IMR-90 (cell line): ENCODE results near the gene PXMP2. TPM values are rescaled to one million over a fixed set of nuclear protein-coding genes. Genes with fewer than 3 reads are reported as not detected.

Experiments
- ATAC-seq: fragments of 200-7000 bp; cut with Tn5 transposase; 2 replicates; pipeline ENCODE4 v1.9.1; 2020; ENCODE audit warnings: low read depth, mild to moderate bottlenecking, moderate library complexity
- Bru-seq: library from RNA; stranded (reverse); fragments of 400-500 nt; gene quantifications from one replicate; lab custom pipeline; 2021; lab: Mats Ljungman, UMichigan
- BruChase-seq, 2 experiments: library from RNA; stranded (reverse); fragments of 400-500 nt; gene quantifications; one replicate each; lab custom pipeline; 2021; lab: Mats Ljungman, UMichigan
- BruUV-seq: library from RNA; stranded (reverse); fragments of 400-500 nt; replicated peaks from 2 replicates; lab custom pipeline; 2021; lab: Mats Ljungman, UMichigan
- CTCF ChIA-PET: fragments of 300-600 bp; formaldehyde crosslinking; extraction: SDS; loops from one replicate; lab custom pipeline; 2021; ENCODE audit warnings: antibody characterized with exemption; lab: Yijun Ruan, JAX
- POLR2A ChIA-PET: fragments of 300-600 bp; sonication (Branson Sonifier 250); formaldehyde crosslinking; loops from one replicate; lab custom pipeline; 2022; ENCODE audit warnings: antibody characterized with exemption; ENCODE audit not compliant: unreplicated experiment; lab: Charles Lee
- DNase-seq: peaks from one replicate; pipeline ENCODE4 v3.0.0; 2013
- H2AFZ ChIP-seq: replicated peaks from 2 replicates; pipeline ENCODE3; 2013; ENCODE audit warnings: low read length, mild to moderate bottlenecking; ENCODE audit not compliant: poor library complexity
- H2AK5ac ChIP-seq: 2 replicates; pipeline ENCODE4 v1.6.1; 2013; ENCODE audit warnings: low read depth, low read length, inconsistent platforms
- H2AK9ac ChIP-seq: replicated peaks from 2 replicates; pipeline ENCODE3; 2013; ENCODE audit warnings: mild to moderate bottlenecking, low read depth, low read length, moderate library complexity; ENCODE audit not compliant: poor library complexity
- H2BK120ac ChIP-seq: 2 replicates; pipeline ENCODE4 v1.6.1; 2013; ENCODE audit warnings: low read depth, low read length, inconsistent platforms
- H2BK15ac ChIP-seq: 3 replicates; pipeline ENCODE4 v1.6.1; 2013; ENCODE audit warnings: low read depth, low read length, inconsistent platforms
- H2BK20ac ChIP-seq: 2 replicates; pipeline ENCODE4 v1.6.1; 2013; ENCODE audit warnings: low read depth, mild to moderate bottlenecking, inconsistent platforms, low read length, moderate library complexity
- H2BK5ac ChIP-seq: 2 replicates; pipeline ENCODE4 v1.6.1; 2013; ENCODE audit warnings: mild to moderate bottlenecking, low read depth, low read length, inconsistent platforms; ENCODE audit not compliant: poor library complexity, severe bottlenecking
- H3K14ac ChIP-seq: replicated peaks from 2 replicates; pipeline ENCODE4 v1.6.1; 2013; ENCODE audit warnings: low read depth, low read length, inconsistent platforms
- H3K18ac ChIP-seq: 2 replicates; pipeline ENCODE4 v1.6.1; 2013; ENCODE audit warnings: low read depth, low read length, control low read depth
- H3K23ac ChIP-seq: 2 replicates; pipeline ENCODE4 v1.6.1; 2013; ENCODE audit warnings: low read depth, low read length, inconsistent platforms
- H3K27ac ChIP-seq: 2 replicates; pipeline ENCODE4 v1.5.1; 2013; ENCODE audit warnings: mild to moderate bottlenecking, control low read depth, low read length; ENCODE audit not compliant: insufficient read depth
- H3K27me3 ChIP-seq: 2 replicates; pipeline ENCODE4 v1.6.1; 2013; ENCODE audit warnings: low read length; ENCODE audit not compliant: control insufficient read depth, insufficient read depth
- H3K36me3 ChIP-seq: 2 replicates; pipeline ENCODE4 v1.6.1; 2013; ENCODE audit warnings: low read length, mixed read lengths; ENCODE audit not compliant: control insufficient read depth, insufficient read depth
- H3K4ac ChIP-seq: 2 replicates; pipeline ENCODE4 v1.6.1; 2013; ENCODE audit warnings: low read depth, low read length, inconsistent platforms
- H3K4me1 ChIP-seq: 2 replicates; pipeline ENCODE4 v1.6.1; 2013; ENCODE audit warnings: low read length, mixed read lengths; ENCODE audit not compliant: control insufficient read depth, insufficient read depth
- H3K4me2 ChIP-seq: 2 replicates; pipeline ENCODE4 v1.6.1; 2013; ENCODE audit warnings: low read depth, mild to moderate bottlenecking, control low read depth, low read length, moderate library complexity
- H3K4me3 ChIP-seq: 2 replicates; pipeline ENCODE4 v1.5.1; 2013; ENCODE audit warnings: low read depth, mild to moderate bottlenecking, control low read depth, low read length, moderate library complexity; ENCODE audit not compliant: insufficient read depth
- H3K56ac ChIP-seq: 2 replicates; pipeline ENCODE4 v1.6.1; 2013; ENCODE audit warnings: low read length, inconsistent platforms; ENCODE audit not compliant: insufficient read depth; ENCODE audit errors: extremely low read depth
- H3K79me1 ChIP-seq, 2 experiments: 2 replicates each; pipeline ENCODE4 v1.6.1; 2013; ENCODE audit warnings: low read length in 2 of 2, inconsistent platforms in 1 of 2, low read depth in 1 of 2
- H3K9ac ChIP-seq: 2 replicates; pipeline ENCODE4 v1.6.1; 2013; ENCODE audit warnings: low read depth, low read length, control low read depth
- H3K9me1 ChIP-seq: 2 replicates; pipeline ENCODE4 v1.6.1; 2013; ENCODE audit warnings: low read length, inconsistent platforms; ENCODE audit not compliant: insufficient read depth
- H3K9me3 ChIP-seq: 2 replicates; pipeline ENCODE4 v1.6.1; 2013; ENCODE audit warnings: low read length; ENCODE audit not compliant: control insufficient read depth, insufficient read depth
- H4K20me1 ChIP-seq: 2 replicates; pipeline ENCODE4 v1.6.1; 2013; ENCODE audit warnings: low read length, inconsistent platforms; ENCODE audit not compliant: insufficient read depth
- H4K5ac ChIP-seq: 2 replicates; pipeline ENCODE4 v1.6.1; 2013; ENCODE audit warnings: mild to moderate bottlenecking, low read depth, low read length, control low read depth
- H4K8ac ChIP-seq, 2 experiments: 2 replicates each; pipeline ENCODE4 v1.6.1; 2013; ENCODE audit warnings: low read depth in 2 of 2, low read length in 2 of 2, control low read depth in 1 of 2, inconsistent platforms in 1 of 2
- H4K91ac ChIP-seq: 2 replicates; pipeline ENCODE4 v1.6.1; 2013; ENCODE audit warnings: low read depth, low read length, inconsistent platforms; ENCODE audit not compliant: insufficient read depth
- MAFK ChIP-seq: IDR thresholded peaks from 2 replicates; pipeline ENCODE4 v1.6.1; 2012; ENCODE audit warnings: low read depth, low read length, improper control_type of control experiment
- MAZ ChIP-seq: IDR thresholded peaks from 2 replicates; pipeline ENCODE4 v1.6.1; 2012; ENCODE audit warnings: low read depth, mild to moderate bottlenecking, low read length, improper control_type of control experiment, moderate library complexity, borderline replicate concordance
- MXI1 ChIP-seq: IDR thresholded peaks from 2 replicates; pipeline ENCODE4 v1.6.1; 2012; ENCODE audit warnings: low read depth, mild to moderate bottlenecking, low read length, moderate library complexity, borderline replicate concordance
- POLR2A ChIP-seq: IDR thresholded peaks from 2 replicates; pipeline ENCODE4 v1.6.1; 2012; ENCODE audit warnings: mild to moderate bottlenecking, low read depth, low read length
- RAD21 ChIP-seq: IDR thresholded peaks from 2 replicates; pipeline ENCODE4 v1.6.1; 2012; ENCODE audit warnings: low read length, improper control_type of control experiment
- RCOR1 ChIP-seq: IDR thresholded peaks from 2 replicates; pipeline ENCODE4 v1.6.1; 2012; ENCODE audit warnings: mild to moderate bottlenecking, low read length, improper control_type of control experiment; ENCODE audit not compliant: insufficient replicate concordance
- RFX5 ChIP-seq: IDR thresholded peaks from 2 replicates; pipeline ENCODE4 v1.8.0; 2012; ENCODE audit warnings: low read depth, mild to moderate bottlenecking, low read length, moderate library complexity
- WGBS, 2 experiments: methylation state at CpG; one replicate each; pipeline versions ENCODE4 v1.1.5 to v1.1.7; 2013; ENCODE audit warnings: missing lambda C conversion rate in 2 of 2; ENCODE audit not compliant: insufficient read length in 1 of 2; ENCODE audit errors: extremely low coverage in 2 of 2; 5-methylcytosine and 5-hydroxymethylcytosine counted together
- dilution Hi-C: fragments of 300-500 bp; cut with HindIII; formaldehyde crosslinking; loops from one replicate; pipeline ENCODE4 v1.14.3; 2018; ENCODE audit warnings: low sequenced_read_pairs; ENCODE audit not compliant: unreplicated experiment
- in situ Hi-C: fragments of 300-500 bp; cut with MboI; formaldehyde crosslinking; loops from 3 replicates; pipeline ENCODE4 v1.14.3; 2019; ENCODE audit warnings: low sequenced_read_pairs, inconsistent platforms, mixed read lengths
- intact Hi-C: fragments of 100-400 bp; cut with micrococcal nuclease; formaldehyde crosslinking; loops from 2 replicates; pipeline ENCODE4 v1.10.0; 2022
- long read RNA-seq: library from polyadenylated mRNA; unstranded; transcript quantifications from one replicate; pipeline ENCODE4 v2.0.0, GENCODE V29; 2021; ENCODE audit not compliant: unreplicated experiment
- polyA plus RNA-seq, 3 experiments: library from polyadenylated mRNA; depleted of rRNA; stranded (reverse); fragments of >200 nt; gene quantifications; 2 replicates each; pipeline ENCODE4 v1.2.3, GENCODE V29; 2012; ENCODE audit warnings: low replicate concordance in 1 of 3
- total RNA-seq: library from RNA; depleted of rRNA; stranded (reverse); fragments of >200 nt; gene quantifications from 2 replicates; pipeline ENCODE4 v1.2.3, GENCODE V29; 2012; rRNA removed
- TF ChIP-seq, protein P1 (sequence below): fragments of 150-350 bp; IDR thresholded peaks from 2 replicates; pipeline ENCODE4 v1.6.1; 2017; ENCODE audit warnings: mild to moderate bottlenecking, antibody characterized with exemption, low read length, low read depth

PXMP2 gene
- total RNA-seq (10.9 and 13.3 TPM in 2 replicates), polyA plus RNA-seq (2012; rRNA removed) (20.1 and 20.7 TPM in 2 replicates), Bru-seq, nascent RNA (percentile 57 among the genes with signal in this experiment), BruChase-seq, experiment 1, labeled RNA remaining after a 6-hour chase (percentile 52 among the genes with signal in this experiment), BruChase-seq, experiment 2, labeled RNA remaining after a 2-hour chase (percentile 56 among the genes with signal in this experiment)
- 19.8 and 25.9 TPM in 2 replicates for polyA plus RNA-seq (2012; cell fraction: cytosol; rRNA removed)
- polyA plus RNA-seq (2012; cell fraction: nucleus; rRNA removed; ENCODE audit: low replicate concordance), result 9.2 and 12.3 TPM in 2 replicates
- long read RNA-seq, transcript PXMP2-201 (5 exons, 957 nt), result major isoform, 25 of 30 reads
- long read RNA-seq, partial matches to known transcripts, result 3 of 30 reads
- long read RNA-seq, other reads (novel, unspliced or antisense), result 2 of 30 reads

DNA sequence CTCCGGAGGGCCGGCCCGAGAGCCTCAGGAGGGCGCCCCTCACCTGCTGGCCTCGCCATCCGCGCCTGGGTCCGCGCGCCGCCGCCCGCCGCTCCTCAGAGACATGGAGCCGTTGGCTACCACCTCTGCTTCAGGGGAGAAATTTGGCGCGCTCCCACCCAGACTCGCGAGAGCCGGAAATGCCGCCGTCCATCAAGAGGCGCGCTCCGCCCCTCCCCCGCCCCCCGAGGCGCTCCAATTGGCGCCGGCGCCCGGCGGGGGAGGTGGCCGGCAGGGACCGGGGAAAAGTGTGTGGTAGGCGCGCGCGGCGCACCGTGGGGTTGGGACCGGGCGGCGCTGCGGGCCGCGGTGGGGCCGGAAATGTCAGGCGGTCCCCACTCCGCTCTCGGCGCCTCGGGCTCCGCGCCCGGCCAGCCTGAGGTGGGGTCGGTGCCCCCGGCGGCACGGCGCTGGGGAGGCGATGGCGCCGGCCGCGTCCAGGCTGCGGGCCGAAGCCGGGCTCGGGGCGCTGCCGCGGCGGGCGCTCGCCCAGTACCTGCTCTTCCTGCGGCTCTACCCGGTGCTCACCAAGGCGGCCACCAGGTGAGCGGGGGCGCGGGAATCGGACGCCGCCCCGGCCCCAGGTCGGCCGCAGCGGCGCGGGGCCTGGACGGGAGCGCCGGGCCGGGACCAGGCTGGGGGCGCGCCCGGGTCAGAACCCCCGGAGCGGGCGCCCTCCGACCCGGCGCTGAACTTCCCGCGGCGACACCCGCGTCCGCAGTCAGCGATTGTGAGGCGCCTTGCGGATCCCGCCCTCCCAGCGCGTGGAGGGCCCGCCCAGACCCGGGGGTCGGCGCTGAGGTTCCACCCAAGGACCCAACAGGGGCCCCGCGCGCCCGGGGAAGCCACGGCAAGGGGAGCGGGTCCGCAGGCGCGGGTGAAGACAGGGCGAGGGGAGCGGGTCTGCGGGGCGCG is at the start of gene PXMP2, which contains the start of gene POLE:
Gene PXMP2, plus strand, starts transcription at position 377 of the 954 bp plus-strand sequence. Its CDS starts 84 bp downstream, at position 461.
Gene POLE, minus strand, starts transcription at position 132 of the 954 bp plus-strand sequence. Its CDS starts 27 bp downstream, at position 105.
- H2BK5ac ChIP-seq, result no peak within 1 kb of the TSS
- no TSS peak for BruUV-seq
- dilution Hi-C loops (no loop called here), intact Hi-C loops (no loop called here), in situ Hi-C loops (no loop called here)
- peak within 1 kb of the TSS; percentile 38; the same call in 1 of the 2 replicates for H3K27ac ChIP-seq
- H2BK20ac ChIP-seq, result no peak within 1 kb of the TSS
- POLR2A ChIA-PET, result no interaction called here
- peak within 1 kb of the TSS; percentile 79 for H3K4me3 ChIP-seq
- no peaks in the 10 kb centered on the region for H3K9me3 ChIP-seq
- H2BK120ac ChIP-seq, result no peak within 1 kb of the TSS
- H3K4me1 ChIP-seq, result peaks cover 3% of the 10 kb centered on the region; the same call in 1 of the 2 replicates
- CTCF ChIA-PET, result no interaction called here
- H2AFZ ChIP-seq, result peak within 1 kb of the TSS; percentile 94
- H3K79me1 ChIP-seq, result peaks cover 17 to 18% of the 10 kb centered on the region in 2 experiments
- H3K4me2 ChIP-seq, result peak within 1 kb of the TSS; percentile 69
- peak within 1 kb of the TSS; percentile 44; the same call in 1 of the 2 replicates for H3K9ac ChIP-seq
- peaks cover 5% of the 10 kb centered on the region for H3K36me3 ChIP-seq
- no peak within 1 kb of the TSS for H3K4ac ChIP-seq
- H2AK5ac ChIP-seq, result no peak within 1 kb of the TSS
- H3K9me1 ChIP-seq, result no peaks in the 10 kb centered on the region; the same call in 1 of the 2 replicates
- H4K5ac ChIP-seq, result no peak within 1 kb of the TSS; the same call in 1 of the 2 replicates
- no peaks in the 10 kb centered on the region for H3K27me3 ChIP-seq
- no peak within 1 kb of the TSS for H3K56ac ChIP-seq
- no peak within 1 kb of the TSS for H3K18ac ChIP-seq
- DNase-seq (peak; percentile 91), ATAC-seq (peak; percentile 97)
- H2AK9ac ChIP-seq, result peak within 1 kb of the TSS; percentile 88
- WGBS, 2 experiments, result 0% methylated on average over 56 of the region's 134 CpGs; no CpG with 5 or more reads in 1 of the 2 experiments
- peaks cover 3% of the 10 kb centered on the region; the same call in 1 of the 2 replicates for H4K20me1 ChIP-seq
- TF ChIP-seq RFX5 (no peak), MXI1 (peak; percentile 89), RCOR1 (no peak), MAZ (peak; percentile 85; the same call in 1 of the 2 replicates), RAD21 (no peak), MAFK (no peak), POLR2A (peak; percentile 76)
- TF ChIP-seq, protein P1, sequence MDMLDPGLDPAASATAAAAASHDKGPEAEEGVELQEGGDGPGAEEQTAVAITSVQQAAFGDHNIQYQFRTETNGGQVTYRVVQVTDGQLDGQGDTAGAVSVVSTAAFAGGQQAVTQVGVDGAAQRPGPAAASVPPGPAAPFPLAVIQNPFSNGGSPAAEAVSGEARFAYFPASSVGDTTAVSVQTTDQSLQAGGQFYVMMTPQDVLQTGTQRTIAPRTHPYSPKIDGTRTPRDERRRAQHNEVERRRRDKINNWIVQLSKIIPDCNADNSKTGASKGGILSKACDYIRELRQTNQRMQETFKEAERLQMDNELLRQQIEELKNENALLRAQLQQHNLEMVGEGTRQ, result no peak
- H3K23ac ChIP-seq, result no peak within 1 kb of the TSS
- H4K91ac ChIP-seq, result no peak within 1 kb of the TSS
- no peak within 1 kb of the TSS for H3K14ac ChIP-seq
- H4K8ac ChIP-seq, result no peak within 1 kb of the TSS
- H2BK15ac ChIP-seq, result no peak within 1 kb of the TSS
